OCI-LY7 (cell line): Measurements from ENCODE around the gene JAML. TPM values are rescaled to one million over a fixed set of nuclear protein-coding genes. Genes with fewer than 3 reads are reported as not detected.

Source experiments
- BruUV-seq: library from RNA; stranded (reverse); fragments of 400-500 nt; replicated peaks from 2 replicates; lab custom pipeline; 2021; lab: Mats Ljungman, UMichigan
- CTCF ChIA-PET: fragments of 300-600 bp; sonication (Branson Sonifier 250); formaldehyde crosslinking; loops from one replicate; lab custom pipeline; 2022; ENCODE audit warnings: antibody characterized with exemption; ENCODE audit not compliant: unreplicated experiment; lab: Charles Lee
- POLR2A ChIA-PET: fragments of 300-600 bp; sonication (Branson Sonifier 250); formaldehyde crosslinking; loops from one replicate; lab custom pipeline; 2022; ENCODE audit warnings: antibody characterized with exemption; lab: Charles Lee
- DNase-seq: peaks from one replicate; pipeline ENCODE4 v3.0.0-alpha.2; 2015; ENCODE audit warnings: low spot score
- H2AFZ ChIP-seq: fragments of 200-600 bp; sonication (generic), shearing (Covaris generic); 2 replicates; pipeline ENCODE4 v1.6.1; 2014; ENCODE audit warnings: mild to moderate bottlenecking, antibody characterized with exemption, low read length, moderate library complexity
- H3K27ac ChIP-seq: fragments of 200-600 bp; sonication (generic); 2 replicates; pipeline ENCODE4 v1.5.1; 2014; ENCODE audit warnings: mixed run types, low read depth, mild to moderate bottlenecking, moderate library complexity, low read length, inconsistent platforms; ENCODE audit not compliant: poor library complexity, severe bottlenecking
- H3K36me3 ChIP-seq: fragments of 200-600 bp; sonication (generic); 2 replicates; pipeline ENCODE4 v1.6.1; 2014; ENCODE audit warnings: mild to moderate bottlenecking, antibody characterized with exemption, low read length, moderate library complexity, mixed read lengths; ENCODE audit not compliant: insufficient read depth
- H3K4me1 ChIP-seq: fragments of 200-600 bp; sonication (generic); 2 replicates; pipeline ENCODE4 v1.5.1; 2014; ENCODE audit warnings: mild to moderate bottlenecking, low read length; ENCODE audit not compliant: insufficient read depth, poor library complexity, severe bottlenecking
- H3K4me2 ChIP-seq: fragments of 200-600 bp; sonication (generic); 2 replicates; pipeline ENCODE4 v1.6.1; 2014; ENCODE audit warnings: mild to moderate bottlenecking, low read length
- H3K4me3 ChIP-seq: fragments of 200-600 bp; sonication (generic); 2 replicates; pipeline ENCODE4 v1.5.1; 2014; ENCODE audit warnings: mild to moderate bottlenecking, low read depth, low read length; ENCODE audit not compliant: poor library complexity, severe bottlenecking
- H3K79me2 ChIP-seq: fragments of 200-600 bp; sonication (generic); 2 replicates; pipeline ENCODE4 v1.6.1; 2016; ENCODE audit warnings: low read depth, mild to moderate bottlenecking, low read length, moderate library complexity, mixed read lengths; ENCODE audit not compliant: insufficient read depth
- H3K9me2 ChIP-seq: fragments of 200-600 bp; sonication (generic); 2 replicates; pipeline ENCODE4 v1.6.1; 2016; ENCODE audit warnings: mild to moderate bottlenecking, low read length, mixed read lengths; ENCODE audit not compliant: insufficient read depth
- H3K9me3 ChIP-seq: fragments of 200-600 bp; sonication (generic); 2 replicates; pipeline ENCODE4 v1.6.1; 2014; ENCODE audit warnings: mild to moderate bottlenecking, mixed run types, low read length, mixed read lengths
- H4K20me1 ChIP-seq: fragments of 200-600 bp; sonication (generic); 2 replicates; pipeline ENCODE4 v1.6.1; 2014; ENCODE audit warnings: mild to moderate bottlenecking, antibody characterized with exemption, low read length, moderate library complexity, mixed read lengths; ENCODE audit not compliant: insufficient read depth
- CTCF ChIP-seq: fragments of 200-600 bp; sonication (generic); conservative IDR thresholded peaks from 2 replicates; pipeline ENCODE4 v1.5.1; 2014; ENCODE audit warnings: mild to moderate bottlenecking, antibody characterized with exemption, low read length, moderate library complexity, mixed read lengths
- EZH2phosphoT487 ChIP-seq: fragments of 200-600 bp; sonication (generic); IDR thresholded peaks from 2 replicates; pipeline ENCODE4 v1.6.1; 2018; ENCODE audit warnings: low read depth, borderline replicate concordance, mild to moderate bottlenecking, mixed run types, antibody characterized with exemption, low read length, moderate library complexity, mixed read lengths
- intact Hi-C: fragments of 100-400 bp; cut with micrococcal nuclease; formaldehyde crosslinking; loops from one replicate; pipeline ENCODE4 v1.10.0; 2022; ENCODE audit not compliant: unreplicated experiment
- total RNA-seq, 2 experiments: library from RNA; depleted of rRNA in 1 of 2; stranded (reverse); fragments of >200 nt in 1 of 2; shearing (Covaris generic) in 1 of 2; gene quantifications; 2 replicates each; pipeline ENCODE4 v1.2.3, GENCODE V29; 2014 to 2022

Gene JAML
- total RNA-seq, 2 experiments from 2014 or later = 0.63 to 0.73 TPM

- Histone ChIP-seq H3K9me2 (no peaks in the 10 kb centered on the region), H3K4me1 (no peaks in the 10 kb centered on the region), H3K9me3 (no peaks in the 10 kb centered on the region), H3K4me2 (no peak overlapping the region), H2AFZ (no peak overlapping the region), H3K4me3 (no peak overlapping the region), H3K36me3 (no peaks in the 10 kb centered on the region), H3K79me2 (no peaks in the 10 kb centered on the region), H4K20me1 (no peaks in the 10 kb centered on the region), H3K27ac (no peak overlapping the region)
- intact Hi-C loops = loop anchor here (5.0 kb wide), 1 partner anchor 468 kb away; no protein-coding TSS in a partner anchor
- no peak for DNase-seq
- BruUV-seq = no TSS peak
- ChIA-PET CTCF (no interaction called here), POLR2A (interaction anchor here (1.1 kb wide), 1 partner anchor 22 kb away, joined by 3 read pairs; no protein-coding TSS in a partner anchor)
- TF ChIP-seq CTCF = no peak
- no peak for TF ChIP-seq EZH2phosphoT487
These were observed 75.3 kb downstream of the JAML start for GRCh38 chr11:118149493-118149892.

GRCh38 chr11:118148856-118149255, 76.0 kb downstream of the JAML start:
- Histone ChIP-seq H3K36me3 (no peaks in the 10 kb centered on the region), H2AFZ (no peak overlapping the region), H3K4me3 (no peak overlapping the region), H3K9me3 (no peaks in the 10 kb centered on the region), H3K27ac (no peak overlapping the region), H3K79me2 (no peaks in the 10 kb centered on the region), H3K9me2 (no peaks in the 10 kb centered on the region), H4K20me1 (no peaks in the 10 kb centered on the region), H3K4me2 (no peak overlapping the region), H3K4me1 (no peaks in the 10 kb centered on the region)
- intact Hi-C loops = loop anchor here (5.0 kb wide), 1 partner anchor 468 kb away; no protein-coding TSS in a partner anchor
- no peak for TF ChIP-seq EZH2phosphoT487
- TF ChIP-seq CTCF = no peak
- DNase-seq = no peak
- POLR2A ChIA-PET = interaction anchor here (1.1 kb wide), 1 partner anchor 23 kb away, joined by 3 read pairs; no protein-coding TSS in a partner anchor
- no TSS peak for BruUV-seq
- CTCF ChIA-PET = no interaction called here

- CTCF ChIA-PET = interaction anchor here (0.6 kb wide), 1 partner anchor 24 kb away, joined by 5 read pairs; no protein-coding TSS in a partner anchor
- H3K4me3 ChIP-seq = no peak overlapping the region
- H3K9me3 ChIP-seq = no peaks in the 10 kb centered on the region
- TF ChIP-seq EZH2phosphoT487 = no peak
- no peak overlapping the region for H2AFZ ChIP-seq
- H3K79me2 ChIP-seq = no peaks in the 10 kb centered on the region
- no peak overlapping the region for H3K4me2 ChIP-seq
- no peak for DNase-seq
- no peaks in the 10 kb centered on the region for H3K4me1 ChIP-seq
- no peaks in the 10 kb centered on the region for H4K20me1 ChIP-seq
- BruUV-seq = no TSS peak
- POLR2A ChIA-PET = no interaction called here
- no peaks in the 10 kb centered on the region for H3K9me2 ChIP-seq
- H3K27ac ChIP-seq = no peak overlapping the region
- H3K36me3 ChIP-seq = no peaks in the 10 kb centered on the region
- intact Hi-C loops = loop anchor here (5.0 kb wide), 1 partner anchor 469 kb away; no protein-coding TSS in a partner anchor
These were observed 76.6 kb downstream of the JAML start for GRCh38 chr11:118148240-118148639.
